NOMO-1 treated with DMSO at 0.1 percent for 48 hours (cell line): Measurements from ENCODE around the gene SIGMAR1.

Source experiments
- DNase-seq: peaks from one replicate; lab custom pipeline; 2025; ENCODE audit not compliant: unreplicated experiment; lab: John Stamatoyannopoulos, UW

The SIGMAR1 gene

DNA sequence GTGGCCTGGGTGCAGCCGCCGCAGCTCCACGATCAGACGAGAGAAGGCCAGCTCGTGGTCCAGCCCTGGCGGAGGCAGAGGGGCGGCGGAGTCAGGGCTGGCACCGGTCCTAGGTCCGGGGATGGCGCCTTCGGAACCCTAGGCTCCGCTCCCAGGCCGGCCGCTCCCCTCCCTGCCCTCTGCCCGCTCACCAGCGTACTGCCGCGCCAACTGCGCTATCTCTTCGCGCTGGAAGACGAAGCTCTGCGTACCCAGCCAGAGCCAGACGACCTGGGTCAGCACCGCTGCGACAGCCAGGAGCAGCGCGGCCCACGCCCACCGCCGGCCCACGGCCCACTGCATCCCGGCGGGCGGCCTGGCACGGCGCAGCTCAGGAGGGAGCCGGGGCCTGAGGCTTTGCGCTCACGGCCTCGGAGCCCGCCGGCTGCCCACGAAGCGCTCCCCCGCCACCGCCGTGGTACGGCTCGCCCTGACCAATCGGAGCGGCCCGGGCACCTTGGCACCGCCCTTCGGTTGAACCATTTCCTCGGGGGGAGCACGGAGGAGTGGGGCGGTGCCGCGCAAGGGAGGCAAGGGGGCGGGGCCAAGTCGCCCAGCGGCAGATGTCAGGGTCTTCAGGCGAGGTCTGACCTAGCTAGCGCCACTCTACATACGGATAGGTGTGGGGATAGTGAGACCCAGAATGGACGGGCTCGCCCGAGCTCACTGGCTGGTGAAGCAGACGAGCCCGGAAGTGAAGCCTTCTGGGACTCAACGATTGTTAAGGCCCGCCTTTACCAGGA lies at the start of gene SIGMAR1:
Gene SIGMAR1 (minus strand): TSS at position 432 of the 782 bp plus-strand sequence. CDS start 90 bp downstream, at position 342.
- peak; percentile 94 for DNase-seq

DNA sequence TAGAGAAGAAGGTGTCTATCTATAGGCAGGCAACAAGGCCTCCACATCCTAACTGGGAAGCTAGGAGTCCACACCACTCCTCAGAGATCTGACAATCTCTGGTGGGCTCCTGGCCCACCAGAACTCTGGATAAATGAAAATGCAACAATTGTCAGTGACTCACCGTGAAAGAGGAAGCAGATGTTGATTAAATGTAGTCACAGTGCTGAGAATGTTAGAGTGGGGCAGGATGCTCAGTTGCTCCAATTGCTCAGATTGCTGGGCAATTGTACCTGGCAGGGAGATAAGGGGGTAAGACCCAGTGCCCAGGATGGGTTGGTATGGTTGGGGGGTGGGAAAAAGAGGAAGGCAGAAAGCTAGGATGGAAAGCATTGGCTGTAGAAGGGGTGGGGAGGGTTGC lies 49.1 kb upstream of the SIGMAR1 start:
- DNase-seq: peak; percentile 15

DNA sequence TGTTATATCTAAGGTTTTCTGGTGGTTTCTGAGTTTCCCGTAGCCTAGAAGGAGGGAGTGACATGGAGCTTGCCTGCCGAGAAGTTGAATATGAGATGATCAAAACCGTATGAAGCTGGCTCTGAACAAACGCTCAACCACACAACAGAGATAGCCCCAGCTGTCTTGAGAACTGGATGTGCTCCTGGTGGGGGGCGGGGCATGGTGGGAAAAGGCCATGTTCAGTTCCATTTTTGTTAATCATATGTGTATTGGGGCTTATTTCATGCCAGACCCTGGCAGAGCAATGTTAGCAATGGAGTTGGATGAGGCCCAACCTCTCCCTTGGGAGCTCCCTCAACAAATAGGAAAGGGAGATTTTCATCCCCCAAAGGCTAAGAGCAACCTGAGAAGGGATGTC lies 48.6 kb upstream of the SIGMAR1 start:
- no peak for DNase-seq

DNA sequence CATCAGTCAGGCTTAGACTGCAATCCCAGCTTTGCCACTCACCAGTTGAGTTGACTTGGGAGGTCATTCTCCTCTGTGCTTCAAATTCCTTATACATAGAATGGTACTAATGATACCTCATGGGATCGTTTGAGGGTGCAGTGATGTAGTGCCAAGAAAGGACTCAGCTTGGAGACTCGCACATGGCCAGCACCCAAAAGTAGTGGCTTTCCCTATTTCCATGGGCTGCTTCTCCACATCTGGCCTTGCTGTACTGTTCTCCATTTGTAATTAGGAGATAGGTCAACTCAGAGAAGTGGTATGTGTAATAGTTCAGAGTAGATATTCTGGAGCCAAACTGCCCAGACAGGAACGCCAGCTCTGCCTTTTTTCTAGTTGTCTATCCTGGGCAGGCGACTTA lies 48.0 kb upstream of the SIGMAR1 start:
- DNase-seq: no peak

DNA sequence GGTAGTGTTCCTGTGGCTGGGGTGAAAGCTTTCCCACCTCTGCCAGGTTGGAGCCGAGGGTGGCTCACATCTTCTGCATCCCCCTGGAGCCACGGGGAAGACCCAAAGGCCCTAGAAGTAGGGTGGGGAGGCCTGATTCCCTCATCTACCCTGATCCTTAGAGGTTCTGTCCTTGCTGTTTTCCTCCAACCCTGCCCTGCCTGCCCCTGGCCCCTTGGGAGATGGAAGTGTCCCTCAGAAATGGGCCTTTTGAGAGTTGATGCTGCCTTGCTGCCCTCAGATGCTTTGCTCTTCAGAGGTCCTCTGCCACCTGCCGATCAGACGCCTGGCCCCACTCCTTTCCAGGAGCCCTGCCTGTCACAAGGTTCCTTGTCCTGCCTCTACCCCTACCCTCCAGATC lies 47.2 kb upstream of the SIGMAR1 start:
- no peak for DNase-seq

DNA sequence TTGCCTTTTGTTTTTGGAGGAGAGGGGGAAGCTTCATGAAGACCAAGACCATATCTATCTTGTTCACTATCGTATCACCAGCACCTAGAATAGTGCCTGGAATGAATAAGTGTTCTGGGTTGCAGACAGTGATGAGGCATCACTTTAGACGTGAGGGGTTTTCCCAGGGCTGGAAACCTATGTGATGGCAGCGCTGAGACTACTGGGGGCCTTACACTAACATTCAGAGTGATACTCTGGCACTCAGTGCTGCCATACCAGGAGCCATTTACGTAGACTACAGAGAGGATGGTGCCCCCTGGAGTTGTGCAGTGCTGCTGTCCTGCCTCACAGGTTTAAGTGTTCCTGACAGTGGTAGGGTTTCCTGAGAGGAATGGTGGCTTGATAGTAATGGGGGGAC lies 46.6 kb upstream of the SIGMAR1 start:
- no peak for DNase-seq

DNA sequence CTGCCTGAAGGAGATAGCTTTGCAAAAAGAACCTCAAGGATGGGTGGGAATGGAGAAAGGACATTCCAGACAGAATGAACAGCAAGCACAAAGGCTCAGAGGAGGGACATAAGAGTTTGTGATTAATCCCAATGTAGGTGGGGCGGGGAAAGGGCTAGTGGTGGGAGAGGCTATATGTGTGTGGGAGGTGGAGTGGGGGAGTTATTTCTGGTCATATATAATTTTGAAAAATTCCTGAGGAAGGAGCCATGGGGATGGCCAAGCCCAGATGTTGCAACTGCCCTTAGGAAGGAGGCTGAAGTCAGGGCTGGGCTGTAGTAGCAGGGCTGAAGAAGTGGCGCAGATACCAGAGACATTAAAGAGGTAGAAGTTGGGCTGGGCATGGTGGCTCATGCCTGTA lies 38.3 kb upstream of the SIGMAR1 start:
- DNase-seq: no peak

DNA sequence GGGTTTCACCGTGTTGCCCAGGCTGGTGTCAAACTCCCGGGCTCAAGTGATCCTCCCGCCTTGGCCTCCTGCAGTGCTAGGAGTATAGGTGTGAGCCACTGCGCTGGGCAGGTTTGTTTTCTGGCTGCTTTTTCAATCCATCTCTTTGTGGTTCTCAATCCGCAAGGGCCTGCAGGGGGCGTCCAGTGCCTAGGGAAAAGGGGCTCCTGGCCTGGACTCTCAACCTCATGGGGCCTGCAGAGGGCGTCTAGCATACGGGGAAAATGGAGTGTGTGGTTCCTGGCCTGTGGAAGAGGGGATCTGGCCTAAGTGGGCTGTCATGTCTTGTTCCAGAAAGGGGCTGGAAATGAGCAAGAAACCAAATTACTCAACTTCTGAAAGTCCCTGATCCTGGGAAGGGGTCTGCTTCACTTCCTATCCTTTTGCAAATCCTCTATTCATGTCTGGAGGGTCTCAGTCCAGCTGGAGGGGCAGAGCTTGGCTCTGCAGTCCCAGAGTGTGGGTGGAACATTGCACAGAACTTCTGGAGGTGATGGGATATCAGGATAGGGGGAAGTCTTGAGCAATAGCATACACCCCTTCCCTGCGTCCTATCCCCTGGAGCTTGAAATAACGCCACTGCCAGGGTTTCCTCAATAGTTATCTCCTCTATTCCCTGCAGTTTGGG lies 37.6 kb upstream of the SIGMAR1 start:
- peak; percentile 50 for DNase-seq

DNA sequence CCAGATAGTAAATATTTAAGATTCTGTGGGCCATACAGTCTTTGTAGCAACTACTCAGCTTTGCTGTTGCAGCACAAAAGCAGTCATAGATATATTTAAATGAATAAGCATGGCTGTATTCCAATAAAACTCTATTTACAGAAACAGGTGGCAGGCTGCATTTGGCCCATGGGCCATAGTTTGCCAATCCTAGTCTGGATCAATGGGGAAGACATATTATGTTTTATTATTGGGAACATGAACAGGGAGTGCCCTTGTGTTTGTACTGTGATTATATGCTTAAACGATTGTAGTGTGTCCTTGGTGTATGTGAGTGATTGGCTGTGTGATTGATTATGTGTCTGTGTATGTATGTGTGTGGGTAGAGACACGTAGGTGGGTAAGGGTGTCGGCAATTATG lies 36.9 kb upstream of the SIGMAR1 start:
- no peak for DNase-seq

DNA sequence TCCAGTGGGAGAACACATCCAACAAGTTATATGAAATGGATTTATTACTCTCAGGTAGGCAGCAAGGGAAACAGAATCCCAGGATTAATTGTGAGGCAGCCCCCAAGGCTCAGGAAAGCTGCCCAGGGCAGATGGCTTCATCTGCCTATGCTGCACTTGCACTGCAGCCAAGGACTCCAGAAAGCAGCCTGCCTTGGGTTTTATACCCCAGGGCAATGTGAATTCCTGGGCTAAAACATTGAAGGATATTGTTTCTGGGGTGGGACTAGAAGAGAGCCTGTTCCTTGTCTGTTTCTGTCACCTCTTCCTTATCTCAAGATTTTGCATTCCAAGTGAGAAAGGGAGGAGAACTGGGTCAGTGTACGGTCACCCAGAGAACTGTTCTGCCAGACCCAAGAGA lies 33.7 kb upstream of the SIGMAR1 start:
- DNase-seq: no peak

DNA sequence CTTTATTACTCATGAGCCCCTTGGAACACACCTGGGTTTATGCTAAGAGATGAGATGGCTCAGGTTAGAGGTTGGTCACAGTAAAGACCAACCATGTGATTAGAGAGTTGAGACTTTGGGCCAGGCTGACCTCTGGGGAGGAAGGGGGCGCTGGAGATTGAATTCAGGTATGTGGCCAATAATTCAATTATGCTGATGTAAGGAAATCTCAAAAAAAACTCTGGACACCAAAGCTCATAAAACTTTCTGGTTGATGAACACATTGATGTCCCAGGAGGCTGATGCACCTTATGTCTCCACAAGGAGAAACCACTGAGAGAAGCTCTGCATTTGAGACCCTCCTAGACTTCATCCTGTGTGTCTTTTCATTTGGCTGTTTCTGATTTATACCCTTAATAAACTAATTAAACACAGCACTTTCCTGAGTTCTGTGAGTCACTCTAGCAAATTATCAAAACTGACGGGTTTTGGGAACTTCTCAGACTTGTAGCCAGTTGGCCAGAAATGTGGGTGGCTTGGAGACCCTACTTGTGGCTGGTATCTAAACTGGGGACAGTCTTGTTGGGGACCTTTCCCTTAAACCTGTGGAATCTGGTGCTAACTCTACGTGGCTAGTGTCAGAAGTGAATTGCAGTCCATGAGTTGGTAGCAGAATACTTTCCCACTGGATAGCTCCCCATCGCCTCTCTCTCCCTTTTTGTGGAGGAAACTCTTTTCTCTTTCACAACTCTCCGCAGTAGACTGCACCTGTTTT lies 32.4 kb upstream of the SIGMAR1 start:
- DNase-seq: no peak

DNA sequence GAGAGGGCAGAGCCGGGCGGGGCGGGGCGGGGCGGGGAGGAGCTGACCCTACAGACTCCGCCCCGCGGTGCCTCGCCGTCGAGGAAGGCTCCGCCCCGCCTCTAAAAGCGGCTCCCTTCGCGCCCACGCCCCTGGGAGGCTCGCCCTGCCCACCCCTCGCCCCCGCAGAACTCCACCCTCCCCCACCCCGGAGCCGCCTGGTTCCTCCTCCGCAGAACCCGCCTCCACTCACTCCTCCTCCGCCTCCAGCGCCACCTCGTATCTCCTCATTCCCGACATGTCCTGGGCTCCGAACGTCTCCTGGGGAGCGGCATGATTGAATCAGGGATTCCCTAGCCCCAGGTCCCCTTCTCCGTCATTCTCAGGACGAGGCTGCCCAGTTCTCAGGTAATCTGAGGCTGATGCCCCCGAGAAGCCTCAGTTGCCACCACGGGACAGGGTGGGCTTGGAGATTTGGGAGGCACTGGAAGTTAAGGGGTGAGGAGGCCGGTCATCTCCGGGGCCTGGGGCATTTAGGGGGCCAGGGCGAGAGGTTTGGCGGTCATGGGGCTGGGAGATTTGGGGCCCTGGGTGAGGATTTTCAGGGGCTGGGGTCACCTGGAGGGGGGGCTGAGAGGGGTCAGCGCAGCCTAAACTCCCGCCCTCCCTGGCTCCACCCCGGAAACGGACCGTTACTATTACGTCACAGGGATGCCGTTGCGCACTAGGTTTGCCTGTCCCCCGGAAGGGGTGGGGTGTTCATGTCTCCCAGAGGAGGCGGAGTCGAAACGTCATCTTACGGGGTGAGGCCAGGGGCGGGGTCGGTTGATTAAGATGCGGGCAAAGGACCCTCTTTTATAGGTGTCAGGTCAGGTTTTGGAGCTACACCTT lies 28.0 kb upstream of the SIGMAR1 start:
- peak; percentile 95 for DNase-seq

DNA sequence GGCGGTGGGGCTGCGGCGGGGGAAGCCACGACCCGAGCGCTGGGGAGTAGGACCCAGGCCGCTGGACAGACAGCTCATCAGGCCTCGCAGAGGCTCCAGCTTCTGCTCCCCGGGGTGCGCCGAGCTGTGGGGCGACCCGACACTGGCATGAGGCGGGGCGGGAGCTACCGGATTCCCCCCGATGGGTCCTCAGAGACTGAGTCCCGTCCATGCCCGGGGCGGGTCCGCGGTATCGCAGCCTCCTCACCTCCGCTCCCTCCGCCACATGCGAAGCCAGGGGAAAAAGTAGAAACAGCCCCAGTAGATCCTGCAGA lies 27.4 kb upstream of the SIGMAR1 start:
- no peak for DNase-seq

DNA sequence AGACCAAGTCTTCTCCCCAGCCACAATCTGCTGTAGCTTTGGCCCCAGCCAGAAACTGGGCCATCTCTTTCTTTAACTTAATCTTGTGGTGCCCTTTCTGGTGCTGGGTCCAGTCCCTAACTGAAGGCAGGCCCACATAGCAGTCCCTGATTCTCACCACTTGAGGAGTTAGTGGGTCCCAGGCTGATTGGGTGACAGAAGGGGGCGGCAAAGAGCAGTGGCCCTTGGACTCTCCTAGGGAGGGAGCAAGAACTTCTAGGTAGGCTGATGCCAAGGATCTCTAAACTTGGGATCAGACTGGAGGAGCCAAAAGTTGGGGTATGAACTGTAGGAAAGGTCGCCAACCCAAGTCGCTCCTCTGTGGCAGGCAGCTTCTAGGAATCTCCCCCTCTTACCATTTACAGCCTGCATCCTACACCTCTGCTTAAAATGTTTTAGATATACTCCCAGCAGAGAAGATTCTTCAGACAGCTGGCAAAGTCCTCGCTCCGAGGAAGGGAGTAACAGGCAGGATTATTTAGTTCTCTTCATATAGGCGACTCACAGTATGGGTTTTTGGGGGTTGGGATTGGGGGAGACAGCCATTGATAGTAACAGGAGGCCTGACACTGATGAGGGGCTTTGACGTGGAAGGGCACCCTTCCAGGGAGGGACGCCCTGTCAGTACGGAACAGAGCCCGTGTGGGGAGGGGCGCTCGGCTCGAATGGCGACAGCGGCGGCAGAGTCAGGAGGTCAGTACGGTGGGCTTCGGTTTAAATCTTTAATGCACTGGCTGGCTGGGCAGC lies 26.9 kb upstream of the SIGMAR1 start:
- peak; percentile 86 for DNase-seq

DNA sequence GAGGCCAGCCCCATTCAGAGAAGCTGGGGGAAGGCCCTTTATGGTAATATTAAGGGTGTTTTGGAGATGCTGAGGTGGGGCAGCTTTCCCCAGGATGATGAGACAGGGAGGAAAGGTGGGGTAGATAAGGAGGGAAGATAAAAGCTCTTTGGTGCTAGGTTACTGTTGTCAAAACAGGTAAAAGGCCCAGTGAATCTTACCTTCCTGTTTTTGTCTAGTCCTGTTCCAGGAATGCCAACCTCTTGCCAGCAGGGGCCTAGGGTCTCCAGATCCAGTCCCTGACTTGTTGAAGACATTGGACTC lies 25.7 kb upstream of the SIGMAR1 start:
- DNase-seq: no peak

DNA sequence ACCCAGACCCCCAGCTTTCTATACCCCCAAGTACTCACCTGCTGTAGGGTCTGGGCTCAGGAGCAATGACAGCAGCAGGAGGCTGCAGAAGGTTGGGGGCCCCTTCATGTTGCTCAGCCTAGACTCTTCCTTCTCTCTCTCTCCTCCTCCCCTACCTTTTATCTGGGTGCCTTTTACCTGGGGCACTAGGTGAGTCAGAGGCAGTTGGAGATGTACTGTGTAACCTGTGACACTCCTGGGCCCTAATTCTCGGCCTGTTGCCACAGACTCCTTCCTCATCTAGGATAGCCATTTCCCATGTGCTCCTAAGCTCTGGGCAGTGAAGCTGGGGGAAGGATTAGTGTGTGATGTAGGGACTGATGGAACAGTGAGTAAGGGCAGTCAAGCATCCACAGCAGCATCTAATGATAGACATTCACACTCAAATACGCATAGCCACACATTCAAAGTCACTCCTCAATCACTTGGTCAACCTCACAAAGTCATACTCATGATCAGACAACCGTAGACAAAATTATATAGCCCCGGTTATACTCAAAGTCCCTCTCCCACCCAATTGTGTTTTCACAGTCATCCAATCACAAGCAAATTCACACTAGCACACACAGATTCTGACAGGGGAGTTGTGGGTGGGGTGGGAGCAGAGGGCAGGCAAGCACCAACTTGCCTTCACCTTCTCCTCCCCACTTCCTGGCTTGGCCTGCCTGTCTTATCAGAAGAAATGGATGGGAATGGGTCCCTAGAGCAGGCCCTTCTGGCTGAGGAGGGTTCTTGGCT lies 25.1 kb upstream of the SIGMAR1 start, which contains the start of gene CCL27:
Gene CCL27 (minus strand): TSS at position 132 of the 777 bp plus-strand sequence. CDS start 24 bp downstream, at position 108.
- no peak for DNase-seq

DNA sequence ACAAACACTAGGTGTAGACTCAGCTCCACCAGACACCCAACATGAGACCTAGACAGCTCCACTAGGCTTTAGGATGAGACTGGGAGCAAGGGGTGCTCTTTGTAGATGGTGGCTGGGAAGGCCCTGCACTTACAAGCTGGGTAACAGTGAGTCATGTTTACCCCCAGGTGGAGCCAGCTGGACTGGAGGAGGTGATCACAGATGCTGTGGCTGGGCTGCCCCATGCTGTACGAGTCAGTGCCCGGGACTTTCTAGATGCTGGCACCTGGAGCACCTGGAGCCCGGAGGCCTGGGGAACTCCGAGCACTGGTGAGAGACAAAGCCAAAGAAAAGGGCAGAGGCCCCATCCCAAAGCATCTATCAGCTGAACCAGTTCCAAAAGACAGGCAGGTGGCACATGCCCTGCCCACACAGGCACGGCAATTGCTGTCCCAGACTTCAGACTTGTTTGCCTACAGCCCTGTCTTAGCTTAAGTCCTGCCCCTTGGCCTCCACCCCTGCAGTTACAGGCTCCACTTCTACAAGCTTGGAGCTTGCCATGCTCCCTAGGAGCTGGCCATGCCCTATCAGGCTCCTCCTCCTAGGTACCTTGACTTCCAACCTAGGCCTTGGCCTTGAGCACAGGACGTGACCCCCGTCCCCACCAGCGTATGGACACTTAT lies 22.1 kb upstream of the SIGMAR1 start:
- no peak for DNase-seq

DNA sequence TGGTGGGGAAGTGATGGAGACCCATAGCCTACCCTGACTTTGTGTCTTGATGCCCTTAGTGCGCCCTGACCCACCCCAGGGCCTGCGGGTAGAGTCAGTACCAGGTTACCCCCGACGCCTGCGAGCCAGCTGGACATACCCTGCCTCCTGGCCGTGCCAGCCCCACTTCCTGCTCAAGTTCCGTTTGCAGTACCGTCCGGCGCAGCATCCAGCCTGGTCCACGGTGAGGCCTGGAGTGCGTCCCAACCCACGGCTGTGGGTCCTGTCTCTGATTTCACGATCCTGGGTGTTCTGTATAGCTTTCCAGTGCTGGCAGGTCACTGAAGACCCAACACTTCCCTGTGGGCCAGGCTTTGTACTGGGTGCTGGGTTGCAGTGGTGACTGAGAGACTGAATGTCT lies 20.9 kb upstream of the SIGMAR1 start:
- DNase-seq: no peak

DNA sequence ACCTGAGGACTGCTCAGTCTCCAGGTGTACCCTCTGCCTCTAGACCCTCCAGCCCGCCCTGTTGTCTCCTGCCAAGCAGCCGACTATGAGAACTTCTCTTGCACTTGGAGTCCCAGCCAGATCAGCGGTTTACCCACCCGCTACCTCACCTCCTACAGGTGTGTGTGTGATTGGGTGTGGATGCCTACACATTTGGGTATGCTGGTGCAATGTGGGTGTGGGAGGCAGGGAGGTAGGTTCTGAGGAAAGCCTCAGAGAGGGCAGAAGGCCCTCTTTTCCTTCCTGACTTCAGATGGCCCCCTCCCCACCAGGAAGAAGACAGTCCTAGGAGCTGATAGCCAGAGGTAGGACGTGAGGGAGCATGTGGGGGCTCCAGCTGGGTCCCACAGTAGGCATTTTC lies 19.4 kb upstream of the SIGMAR1 start:
- DNase-seq: no peak
